BJ (cell line): ENCODE results near the gene SETD3. TPM values are rescaled to one million over a fixed set of nuclear protein-coding genes. Genes with fewer than 3 reads are reported as not detected.
"Not testable (repeated sequence)": the region's sequence is repeated elsewhere in the genome, so short reads cannot be mapped to it uniquely, and the experiment has no call there.

ENCODE experiments used
- CTCF ChIA-PET: fragments of 350-600 bp; formaldehyde crosslinking; extraction: SDS; loops from one replicate; lab custom pipeline; 2021; ENCODE audit warnings: antibody characterized with exemption, inconsistent platforms; lab: Yijun Ruan, JAX
- POLR2A ChIA-PET: fragments of 300-600 bp; sonication (Branson Sonifier 250); formaldehyde crosslinking; extraction: SDS; loops from one replicate; lab custom pipeline; 2021; ENCODE audit warnings: antibody characterized with exemption; lab: Charles Lee
- DNase-seq: peaks from one replicate; pipeline ENCODE4 v3.0.0-alpha.2; 2011; ENCODE audit warnings: low read depth
- H3K27me3 ChIP-seq: 2 replicates; pipeline ENCODE4 v1.6.0; 2011; ENCODE audit warnings: low read length; ENCODE audit not compliant: control insufficient read depth, insufficient read depth
- H3K36me3 ChIP-seq: 2 replicates; pipeline ENCODE4 v1.5.1; 2011; ENCODE audit warnings: low read length; ENCODE audit not compliant: control insufficient read depth, insufficient read depth
- H3K4me3 ChIP-seq: 2 replicates; pipeline ENCODE4 v1.5.1; 2011; ENCODE audit warnings: low read depth, mild to moderate bottlenecking, control low read depth, low read length
- polyA plus RNA-seq: library from polyadenylated mRNA; depleted of rRNA; stranded (reverse); fragments of >200 nt; gene quantifications from 2 replicates; pipeline ENCODE4 v1.2.3, GENCODE V29; 2011; rRNA removed
- small RNA-seq: library from RNA; depleted of rRNA; stranded (forward); fragments of <200 nt; gene quantifications from one replicate; pipeline ENCODE3, GENCODE V24; 2012; ENCODE audit warnings: low replicate concordance, low read depth; ENCODE audit not compliant: insufficient read length
- TF ChIP-seq, protein P1 (sequence below): IDR thresholded peaks from 2 replicates; pipeline ENCODE4 v1.5.1; 2011; ENCODE audit warnings: low read depth, mild to moderate bottlenecking, control low read depth, inconsistent platforms, low read length, moderate library complexity; ENCODE audit not compliant: insufficient read depth

SETD3 gene
- polyA plus RNA-seq, 1 experiment, result 20.2 TPM

DNA sequence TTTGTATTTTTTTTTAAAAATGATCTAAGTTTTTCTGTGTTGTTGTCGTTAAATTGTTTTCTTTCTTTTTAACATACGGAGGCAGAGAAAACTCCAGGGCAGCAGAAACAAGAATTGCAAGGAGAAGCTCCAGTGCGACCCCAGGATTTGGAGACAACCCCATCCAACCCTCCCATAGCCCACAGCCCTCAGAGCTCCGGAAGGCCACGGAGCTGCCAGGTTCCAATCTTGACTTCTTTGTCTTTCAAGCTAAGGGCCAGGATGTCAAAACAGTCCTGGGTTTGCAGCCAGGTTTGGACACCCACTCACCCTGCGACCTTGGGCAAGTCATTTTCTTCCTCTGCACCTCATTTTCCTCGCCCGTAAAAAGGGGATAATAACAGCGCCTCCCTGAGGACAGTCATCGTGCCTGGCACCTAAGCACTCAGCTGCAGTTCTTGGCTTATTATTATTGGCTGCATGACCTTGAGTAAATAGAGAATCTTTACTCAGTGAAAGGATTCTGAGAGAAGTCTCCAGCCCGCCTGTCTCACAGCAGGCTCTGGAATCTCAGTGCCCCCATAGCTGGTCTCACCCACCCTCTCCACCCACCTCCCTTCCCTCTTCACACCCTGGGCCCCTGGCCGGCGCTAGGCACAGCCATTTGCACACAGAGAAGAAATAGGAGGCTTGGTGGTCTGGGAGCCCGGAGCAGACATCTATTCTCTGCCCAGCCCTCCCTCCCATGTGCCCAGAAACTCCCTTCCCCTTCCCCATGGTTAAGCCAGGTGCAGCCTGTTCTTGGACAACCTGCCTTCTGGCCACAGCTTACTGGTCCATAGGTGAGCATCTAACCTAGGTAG is 129.3 kb downstream of the SETD3 start:
- TF ChIP-seq, protein P1, sequence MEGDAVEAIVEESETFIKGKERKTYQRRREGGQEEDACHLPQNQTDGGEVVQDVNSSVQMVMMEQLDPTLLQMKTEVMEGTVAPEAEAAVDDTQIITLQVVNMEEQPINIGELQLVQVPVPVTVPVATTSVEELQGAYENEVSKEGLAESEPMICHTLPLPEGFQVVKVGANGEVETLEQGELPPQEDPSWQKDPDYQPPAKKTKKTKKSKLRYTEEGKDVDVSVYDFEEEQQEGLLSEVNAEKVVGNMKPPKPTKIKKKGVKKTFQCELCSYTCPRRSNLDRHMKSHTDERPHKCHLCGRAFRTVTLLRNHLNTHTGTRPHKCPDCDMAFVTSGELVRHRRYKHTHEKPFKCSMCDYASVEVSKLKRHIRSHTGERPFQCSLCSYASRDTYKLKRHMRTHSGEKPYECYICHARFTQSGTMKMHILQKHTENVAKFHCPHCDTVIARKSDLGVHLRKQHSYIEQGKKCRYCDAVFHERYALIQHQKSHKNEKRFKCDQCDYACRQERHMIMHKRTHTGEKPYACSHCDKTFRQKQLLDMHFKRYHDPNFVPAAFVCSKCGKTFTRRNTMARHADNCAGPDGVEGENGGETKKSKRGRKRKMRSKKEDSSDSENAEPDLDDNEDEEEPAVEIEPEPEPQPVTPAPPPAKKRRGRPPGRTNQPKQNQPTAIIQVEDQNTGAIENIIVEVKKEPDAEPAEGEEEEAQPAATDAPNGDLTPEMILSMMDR, result no peak
- POLR2A ChIA-PET, result no interaction called here
- no peaks in the 10 kb centered on the region for H3K27me3 ChIP-seq
- no peak for DNase-seq
- H3K4me3 ChIP-seq, result no peak overlapping the region
- CTCF ChIA-PET, result interaction anchor here (0.8 kb wide), 1 partner anchor 32 kb away, joined by 3 read pairs; no protein-coding TSS in a partner anchor
- H3K36me3 ChIP-seq, result no peaks in the 10 kb centered on the region

DNA sequence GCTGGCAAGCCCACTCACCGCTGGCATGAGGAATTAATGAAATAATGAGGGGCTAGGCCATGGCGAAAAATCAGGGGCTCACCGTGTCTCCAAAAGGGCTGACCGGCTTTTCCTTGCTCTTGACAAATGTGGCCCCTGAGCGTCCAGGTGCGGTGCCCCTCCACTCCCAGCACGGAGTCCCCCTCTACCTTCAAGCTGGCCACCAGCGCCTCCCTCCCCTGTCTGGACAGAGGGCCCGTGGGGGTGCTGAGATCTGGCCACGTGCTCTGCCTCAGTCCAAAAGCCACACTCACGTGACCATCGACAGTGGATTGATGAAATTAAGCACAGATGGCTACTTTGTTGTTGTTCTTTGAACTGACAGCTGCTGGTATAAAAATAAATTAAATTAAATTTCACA is 129.9 kb downstream of the SETD3 start:
- Histone ChIP-seq H3K36me3 (no peaks in the 10 kb centered on the region), H3K27me3 (no peaks in the 10 kb centered on the region), H3K4me3 (no peak overlapping the region)
- ChIA-PET CTCF (interaction anchor here (0.8 kb wide), 1 partner anchor 31 kb away, joined by 3 read pairs; no protein-coding TSS in a partner anchor), POLR2A (no interaction called here)
- DNase-seq, result no peak
- TF ChIP-seq, protein P1, result no peak

DNA sequence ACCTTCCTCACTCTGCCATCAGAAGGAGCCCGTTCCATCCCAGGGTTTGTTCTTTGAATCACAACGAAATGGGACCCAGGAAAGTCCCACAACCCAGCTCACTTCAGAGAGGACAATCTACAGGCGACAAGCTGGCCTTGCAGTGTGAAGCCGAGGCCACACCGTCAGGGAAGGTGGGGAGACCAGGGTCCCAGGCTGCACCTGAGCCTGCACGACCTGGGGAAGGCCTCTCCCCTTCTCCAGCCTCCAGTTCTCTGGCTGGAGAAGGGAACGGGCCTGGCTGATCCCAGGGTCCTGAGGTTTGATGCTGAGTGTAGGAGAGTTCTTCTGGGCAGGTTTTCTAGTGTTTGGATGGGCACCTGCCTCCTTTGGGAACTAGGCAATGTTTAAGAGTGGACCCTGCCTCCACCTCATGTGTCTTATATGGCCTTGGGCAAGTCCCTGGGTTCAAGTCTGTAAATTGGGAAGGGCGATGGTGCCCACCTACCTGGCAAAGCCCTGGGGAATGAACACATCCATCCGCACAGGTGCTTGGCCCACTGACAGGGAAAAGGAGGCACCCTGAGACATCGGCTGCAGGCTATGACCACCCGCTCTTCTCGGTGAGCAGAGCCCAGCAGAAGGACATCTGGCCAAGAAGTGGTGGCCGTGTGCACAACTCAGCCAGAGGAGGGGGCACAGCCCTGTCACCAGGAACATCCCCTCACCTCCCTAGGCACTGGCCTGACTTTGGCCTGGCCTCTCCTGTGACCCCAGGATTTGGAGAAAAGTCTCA is 130.8 kb downstream of the SETD3 start:
- TF ChIP-seq, protein P1, result no peak
- no peak for DNase-seq
- H3K4me3 ChIP-seq, result no peak overlapping the region
- no peaks in the 10 kb centered on the region for H3K27me3 ChIP-seq
- no peaks in the 10 kb centered on the region for H3K36me3 ChIP-seq
- ChIA-PET CTCF (interaction anchor here (1.4 kb wide), 1 partner anchor 30 kb away, joined by 3 read pairs; no protein-coding TSS in a partner anchor), POLR2A (no interaction called here)

DNA sequence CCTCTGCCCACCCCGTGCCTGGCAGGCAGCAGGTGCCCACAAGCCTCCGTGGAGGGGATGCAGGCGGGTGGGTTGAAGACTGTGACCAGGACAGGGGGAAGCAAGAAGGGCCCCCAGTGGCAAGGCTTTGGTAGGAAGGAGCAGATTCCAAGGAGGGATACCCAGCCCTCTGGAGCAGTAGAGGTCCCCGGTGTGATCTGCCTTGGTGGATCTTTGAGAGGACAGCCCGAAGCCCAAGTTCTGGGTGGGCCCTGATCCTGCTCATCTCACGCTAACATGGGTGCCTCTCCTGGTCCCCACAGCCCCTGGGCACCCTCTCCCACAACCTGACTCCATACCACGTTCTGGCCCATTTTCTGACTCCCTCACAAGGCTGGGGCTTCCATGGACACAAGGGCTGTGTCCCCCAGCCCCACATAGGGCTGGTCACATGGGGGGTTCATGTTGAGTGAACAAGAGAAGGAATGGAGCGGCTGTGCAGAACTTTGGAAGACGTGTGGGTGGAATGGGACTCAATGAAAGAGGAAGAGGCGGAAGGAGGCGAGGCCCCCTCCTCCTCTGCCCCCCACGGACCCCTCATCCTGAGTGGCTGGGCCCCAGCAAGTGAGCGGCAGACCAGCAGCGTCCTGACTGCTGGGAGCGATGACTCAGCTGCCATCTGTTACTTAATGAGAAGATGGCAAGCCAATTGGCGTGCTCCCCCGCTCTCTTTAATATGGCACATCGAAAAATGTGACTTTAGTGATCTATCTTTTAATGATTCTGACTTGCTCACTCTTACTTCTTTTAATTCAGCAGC is 131.6 kb downstream of the SETD3 start:
- no peak for DNase-seq
- TF ChIP-seq, protein P1, result no peak
- ChIA-PET CTCF (interaction anchor here (1.4 kb wide), 1 partner anchor 29 kb away, joined by 3 read pairs; no protein-coding TSS in a partner anchor), POLR2A (no interaction called here)
- Histone ChIP-seq H3K36me3 (no peaks in the 10 kb centered on the region), H3K27me3 (no peaks in the 10 kb centered on the region), H3K4me3 (no peak overlapping the region)

DNA sequence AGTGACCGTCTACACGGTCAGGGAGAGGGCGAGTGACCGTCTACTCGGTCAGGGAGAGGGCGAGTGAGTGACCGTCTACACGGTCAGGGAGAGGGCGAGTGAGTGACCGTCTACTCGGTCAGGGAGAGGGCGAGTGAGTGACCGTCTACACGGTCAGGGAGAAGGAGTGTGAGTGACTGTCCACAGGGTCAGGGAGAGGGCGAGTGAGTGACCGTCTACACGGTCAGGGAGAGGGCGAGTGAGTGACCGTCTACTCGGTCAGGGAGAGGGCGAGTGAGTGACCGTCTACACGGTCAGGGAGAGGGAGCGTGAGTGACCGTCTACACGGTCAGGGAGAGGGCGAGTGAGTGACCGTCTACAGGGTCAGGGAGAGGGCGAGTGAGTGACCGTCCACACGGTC is 132.4 kb downstream of the SETD3 start:
- H3K36me3 ChIP-seq, H3K27me3 ChIP-seq, H3K4me3 ChIP-seq, POLR2A ChIA-PET, CTCF ChIA-PET, DNase-seq: not testable (repeated sequence)

Small RNA genes within 50 kb of the gene (small RNA-seq; reads per million reads assigned to genes)
- gene RNU6-91P, result not detected

Other genes with a start within 250 kb of the SETD3 start
- gene BCL11B, start 208.7 kb downstream of the SETD3 start, polyA plus RNA-seq, result not detected in 2 replicates
- gene CCNK, start 550 bp upstream of the SETD3 start, polyA plus RNA-seq, result 11.0 and 12.7 TPM in 2 replicates
- 8.6 and 11.8 TPM in 2 replicates for gene CCDC85C, start 123.3 kb upstream of the SETD3 start, polyA plus RNA-seq
- 1.7 and 2.5 TPM in 2 replicates for gene HHIPL1, start 164.3 kb upstream of the SETD3 start, polyA plus RNA-seq
- gene CYP46A1, start 203.4 kb upstream of the SETD3 start, polyA plus RNA-seq, result 0.06 and 0.09 TPM in 2 replicates